ENCODE results near the gene GFER. TPM values are rescaled to one million over a fixed set of nuclear protein-coding genes. Genes with fewer than 3 reads are reported as not detected.

Gene GFER
- total RNA-seq, 1 donor from 2014 or later, result 31.6 TPM

- intact Hi-C loops (cut with micrococcal nuclease), result no loop called here
Observed at GRCh38 chr16:2035431-2036199, 51.6 kb downstream of the GFER start.

DNA sequence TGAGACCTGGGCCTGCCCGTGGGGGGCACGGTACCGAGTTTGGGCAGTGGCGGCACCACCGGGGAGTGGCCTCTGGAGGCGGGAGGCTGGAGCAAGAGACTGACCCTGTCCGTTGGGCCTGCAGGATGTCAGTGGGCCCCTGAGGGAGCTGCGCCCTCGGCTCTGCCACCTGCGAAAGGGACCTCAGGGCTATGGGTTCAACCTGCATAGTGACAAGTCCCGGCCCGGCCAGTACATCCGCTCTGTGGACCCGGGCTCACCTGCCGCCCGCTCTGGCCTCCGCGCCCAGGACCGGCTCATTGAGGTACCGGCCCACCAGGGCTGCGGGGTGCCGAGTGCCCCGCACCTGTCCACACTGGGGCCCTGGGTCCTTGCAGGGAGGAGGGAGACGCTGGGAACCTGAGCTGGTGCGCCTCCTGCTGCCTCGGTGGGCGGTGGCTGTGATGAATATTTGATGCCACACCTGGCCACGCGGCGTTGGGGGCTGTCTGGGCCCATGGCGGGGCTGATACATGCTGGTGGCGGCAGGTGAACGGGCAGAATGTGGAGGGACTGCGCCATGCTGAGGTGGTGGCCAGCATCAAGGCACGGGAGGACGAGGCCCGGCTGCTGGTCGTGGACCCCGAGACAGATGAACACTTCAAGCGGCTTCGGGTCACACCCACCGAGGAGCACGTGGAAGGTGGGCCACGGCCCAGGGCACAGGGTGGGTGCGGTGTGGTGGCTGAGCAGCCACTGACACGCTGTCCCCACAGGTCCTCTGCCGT is 52.4 kb downstream of the GFER start:
- Mint-ChIP-seq H3K27ac (no peak overlapping the region), H3K4me1 (peaks cover 2% of the 10 kb centered on the region), H3K9me3 (no peaks in the 10 kb centered on the region), H3K27me3 (peaks cover 6% of the 10 kb centered on the region), H3K36me3 (ENCODE audit: low read depth) (no peaks in the 10 kb centered on the region), H3K4me3 (no peak overlapping the region)
- ChIA-PET POLR2A (interaction anchor here (0.6 kb wide), 1 partner anchor 1101 kb away, joined by 5 read pairs; no protein-coding TSS in a partner anchor), CTCF (no interaction called here)
- ATAC-seq (ENCODE audit: low read depth) (no peak), DNase-seq (no peak)
- intact Hi-C loops (cut with micrococcal nuclease), result no loop called here
- TF ChIP-seq, protein P1, sequence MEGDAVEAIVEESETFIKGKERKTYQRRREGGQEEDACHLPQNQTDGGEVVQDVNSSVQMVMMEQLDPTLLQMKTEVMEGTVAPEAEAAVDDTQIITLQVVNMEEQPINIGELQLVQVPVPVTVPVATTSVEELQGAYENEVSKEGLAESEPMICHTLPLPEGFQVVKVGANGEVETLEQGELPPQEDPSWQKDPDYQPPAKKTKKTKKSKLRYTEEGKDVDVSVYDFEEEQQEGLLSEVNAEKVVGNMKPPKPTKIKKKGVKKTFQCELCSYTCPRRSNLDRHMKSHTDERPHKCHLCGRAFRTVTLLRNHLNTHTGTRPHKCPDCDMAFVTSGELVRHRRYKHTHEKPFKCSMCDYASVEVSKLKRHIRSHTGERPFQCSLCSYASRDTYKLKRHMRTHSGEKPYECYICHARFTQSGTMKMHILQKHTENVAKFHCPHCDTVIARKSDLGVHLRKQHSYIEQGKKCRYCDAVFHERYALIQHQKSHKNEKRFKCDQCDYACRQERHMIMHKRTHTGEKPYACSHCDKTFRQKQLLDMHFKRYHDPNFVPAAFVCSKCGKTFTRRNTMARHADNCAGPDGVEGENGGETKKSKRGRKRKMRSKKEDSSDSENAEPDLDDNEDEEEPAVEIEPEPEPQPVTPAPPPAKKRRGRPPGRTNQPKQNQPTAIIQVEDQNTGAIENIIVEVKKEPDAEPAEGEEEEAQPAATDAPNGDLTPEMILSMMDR (IDR thresholded peaks at IDR 0.05), result no peak

More at GRCh38 chr16:2035431-2036199, 51.6 kb downstream of the GFER start:
- no peaks in the 10 kb centered on the region for H3K9me3 Mint-ChIP-seq
- no peak for ATAC-seq (ENCODE audit: low read depth)
- POLR2A ChIA-PET, result interaction anchor here (0.6 kb wide), 1 partner anchor 1100 kb away, joined by 5 read pairs; no protein-coding TSS in a partner anchor
- peaks cover 2% of the 10 kb centered on the region for H3K4me1 Mint-ChIP-seq
- peaks cover 6% of the 10 kb centered on the region for H3K27me3 Mint-ChIP-seq
- no peak for DNase-seq
- H3K4me3 Mint-ChIP-seq, result no peak overlapping the region
- TF ChIP-seq, protein P1 (IDR thresholded peaks at IDR 0.05), result no peak
- CTCF ChIA-PET, result no interaction called here
- H3K27ac Mint-ChIP-seq, result no peak overlapping the region
- H3K36me3 Mint-ChIP-seq (ENCODE audit: low read depth), result no peaks in the 10 kb centered on the region

DNA sequence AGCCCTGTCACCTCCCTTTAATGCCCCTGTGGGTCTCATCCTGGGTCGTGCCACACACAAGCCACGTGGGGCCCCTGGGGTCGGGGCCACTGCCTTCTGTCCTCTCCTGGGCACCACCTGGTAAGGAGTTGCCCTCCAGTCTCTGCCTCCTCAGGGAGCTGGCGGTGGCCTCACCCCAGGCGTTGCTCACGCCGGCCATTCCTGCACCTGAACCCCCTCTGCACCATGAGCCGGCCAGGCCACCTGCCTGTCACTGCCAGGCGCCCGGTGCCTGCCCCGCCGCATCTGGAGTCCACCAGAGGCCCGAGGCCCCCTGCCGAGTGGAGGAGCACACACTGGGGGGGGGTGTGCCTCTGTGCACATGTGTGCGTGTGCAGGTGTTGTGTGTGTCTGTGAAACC is 53.1 kb downstream of the GFER start:
- Mint-ChIP-seq H3K36me3 (ENCODE audit: low read depth) (no peaks in the 10 kb centered on the region), H3K27me3 (peaks cover 6% of the 10 kb centered on the region), H3K27ac (no peak overlapping the region), H3K9me3 (no peaks in the 10 kb centered on the region), H3K4me3 (no peak overlapping the region), H3K4me1 (peaks cover 2% of the 10 kb centered on the region)
- TF ChIP-seq, protein P1 (IDR thresholded peaks at IDR 0.05), result no peak
- CTCF ChIA-PET, result no interaction called here
- no peak for ATAC-seq (ENCODE audit: low read depth)
- POLR2A ChIA-PET, result no interaction called here
- no peak for DNase-seq
- intact Hi-C loops (cut with micrococcal nuclease), result no loop called here

Other genes with a start within 250 kb of the GFER start
- 54.1 and 57.8 TPM in 2 replicates for gene NME3, start 212.7 kb upstream of the GFER start, total RNA-seq
- gene EME2, start 211.4 kb upstream of the GFER start, total RNA-seq, result 37.1 and 49.9 TPM in 2 replicates
- 60.9 and 65.1 TPM in 2 replicates for gene MRPS34, start 211.1 kb upstream of the GFER start, total RNA-seq
- gene SPSB3, start 201.6 kb upstream of the GFER start, total RNA-seq, result 36.4 and 40.3 TPM in 2 replicates
- gene NUBP2, start 201.2 kb upstream of the GFER start, total RNA-seq, result 53.7 and 54.2 TPM in 2 replicates
- not detected in 2 replicates for gene IGFALS, start 190.5 kb upstream of the GFER start, total RNA-seq
- gene HAGH, start 157.4 kb upstream of the GFER start, total RNA-seq, result 19.0 and 19.5 TPM in 2 replicates
- gene FAHD1, start 157.0 kb upstream of the GFER start, total RNA-seq, result 10.2 and 10.4 TPM in 2 replicates
- not detected in 2 replicates for gene MEIOB, start 112.0 kb upstream of the GFER start, total RNA-seq
- gene HS3ST6, start 65.8 kb upstream of the GFER start, total RNA-seq, result not detected in 2 replicates
- gene MSRB1, start 41.0 kb upstream of the GFER start, total RNA-seq, result 14.7 and 16.6 TPM in 2 replicates
- gene RPL3L, start 29.5 kb upstream of the GFER start, total RNA-seq, result not detected in 2 replicates
- gene NDUFB10, start 24.7 kb upstream of the GFER start, total RNA-seq, result 77.4 and 92.5 TPM in 2 replicates
- 5,116 and 5,913 TPM in 2 replicates for gene RPS2, start 19.4 kb upstream of the GFER start, total RNA-seq
- gene RNF151, start 17.3 kb upstream of the GFER start, total RNA-seq, result not detected in 2 replicates
- 41.8 and 44.2 TPM in 2 replicates for gene TBL3, start 12.1 kb upstream of the GFER start, total RNA-seq
- gene NOXO1, start 2.7 kb upstream of the GFER start, total RNA-seq, result 0.37 and 0.73 TPM in 2 replicates
- 10.0 and 11.3 TPM in 2 replicates for gene SYNGR3, start 5.8 kb downstream of the GFER start, total RNA-seq
- 56.4 and 59.3 TPM in 2 replicates for gene ZNF598, start 25.6 kb downstream of the GFER start, total RNA-seq
- 1.5 and 1.7 TPM in 2 replicates for gene NPW, start 35.6 kb downstream of the GFER start, total RNA-seq
- gene NHERF2, start 42.7 kb downstream of the GFER start, total RNA-seq, result 0.56 and 0.93 TPM in 2 replicates
- 10.5 and 11.5 TPM in 2 replicates for gene NTHL1, start 63.6 kb downstream of the GFER start, total RNA-seq
- gene TSC2, start 63.8 kb downstream of the GFER start, total RNA-seq, result 130 and 139 TPM in 2 replicates
- gene PKD1, start 151.7 kb downstream of the GFER start, total RNA-seq, result 58.6 and 84.2 TPM in 2 replicates
- gene RAB26, start 164.4 kb downstream of the GFER start, total RNA-seq, result 0.61 TPM in 1 of 2 replicates, not detected in the other
- 72.7 and 78.1 TPM in 2 replicates for gene TRAF7, start 171.6 kb downstream of the GFER start, total RNA-seq
- not detected in 2 replicates for gene CASKIN1, start 212.4 kb downstream of the GFER start, total RNA-seq
- 35.7 and 38.7 TPM in 2 replicates for gene MLST8, start 221.3 kb downstream of the GFER start, total RNA-seq
- gene BRICD5, start 226.7 kb downstream of the GFER start, total RNA-seq, result 4.9 and 5.1 TPM in 2 replicates
- gene PGP, start 230.6 kb downstream of the GFER start, total RNA-seq, result 9.9 and 10.4 TPM in 2 replicates
- gene E4F1, start 239.4 kb downstream of the GFER start, total RNA-seq, result 29.9 and 31.3 TPM in 2 replicates